Neuronal stem cell (in vitro differentiated cells): ENCODE results near the gene RNASEH1.
A peak's percentile ranks its signal among the peaks of the same experiment; 100 is the strongest.

Experiments used
- DNase-seq: peaks from one replicate; pipeline ENCODE4 v3.0.0-alpha.2; 2013; ENCODE audit warnings: low spot score
- H2AFZ ChIP-seq: one replicate; pipeline ENCODE4 v1.6.1; 2013; ENCODE audit warnings: mild to moderate bottlenecking, low read length, inconsistent platforms
- H2AK5ac ChIP-seq: 2 replicates; pipeline ENCODE4 v1.6.1; 2013; ENCODE audit warnings: low read depth, mild to moderate bottlenecking, inconsistent platforms, low read length, moderate library complexity, mixed read lengths
- H2BK120ac ChIP-seq: 2 replicates; pipeline ENCODE4 v1.6.1; 2013; ENCODE audit warnings: low read depth, mild to moderate bottlenecking, inconsistent platforms, low read length, moderate library complexity, mixed read lengths
- H2BK12ac ChIP-seq: one replicate; pipeline ENCODE4 v1.6.1; 2013; ENCODE audit warnings: low read length, inconsistent platforms
- H2BK15ac ChIP-seq: 2 replicates; pipeline ENCODE4 v1.6.1; 2013; ENCODE audit warnings: mild to moderate bottlenecking, low read length, inconsistent platforms, mixed read lengths
- H2BK5ac ChIP-seq: one replicate; pipeline ENCODE4 v1.6.1; 2013; ENCODE audit warnings: inconsistent platforms, mild to moderate bottlenecking, low read length, moderate library complexity
- H3K14ac ChIP-seq: one replicate; pipeline ENCODE4 v1.6.1; 2013; ENCODE audit warnings: low read length, inconsistent platforms
- H3K18ac ChIP-seq: 2 replicates; pipeline ENCODE4 v1.6.1; 2013; ENCODE audit warnings: low read length, inconsistent platforms
- H3K23ac ChIP-seq: 2 replicates; pipeline ENCODE4 v1.6.1; 2013; ENCODE audit warnings: low read depth, mild to moderate bottlenecking, mixed read lengths, low read length, inconsistent platforms; ENCODE audit not compliant: poor library complexity
- H3K27ac ChIP-seq: replicated peaks from 3 replicates; pipeline ENCODE4 v1.5.1; 2013; ENCODE audit warnings: low read length, inconsistent platforms
- H3K27me3 ChIP-seq, 3 experiments: 2 replicates each; pipeline ENCODE4 v1.6.1; 2013; ENCODE audit warnings: low read length in 3 of 3, mild to moderate bottlenecking in 2 of 3, inconsistent platforms in 1 of 3, low read depth in 1 of 3, mixed read lengths in 1 of 3, moderate library complexity in 1 of 3; ENCODE audit not compliant: control insufficient read depth in 3 of 3, insufficient read depth in 3 of 3
- H3K36me3 ChIP-seq, 2 donors: replicated peaks in 1 of 2; 2 replicates each; pipeline ENCODE4 v1.6.1; 2013; ENCODE audit warnings: low read length in 2 of 2; ENCODE audit not compliant: control insufficient read depth in 2 of 2, insufficient read depth in 2 of 2
- H3K4ac ChIP-seq: 2 replicates; pipeline ENCODE4 v1.6.1; 2013; ENCODE audit warnings: inconsistent platforms, mild to moderate bottlenecking, low read length, moderate library complexity
- H3K4me1 ChIP-seq, 2 donors: 1 replicate in 1 of 2; 2 replicates in 1 of 2; pipeline ENCODE4 v1.6.1; 2013; ENCODE audit warnings: low read length in 2 of 2, low read depth in 1 of 2; ENCODE audit not compliant: control insufficient read depth in 2 of 2, insufficient read depth in 1 of 2
- H3K4me2 ChIP-seq: one replicate; pipeline ENCODE4 v1.6.1; 2013; ENCODE audit warnings: mild to moderate bottlenecking, low read length, inconsistent platforms; ENCODE audit not compliant: insufficient read depth, poor library complexity, severe bottlenecking
- H3K4me3 ChIP-seq, 2 donors: 2 replicates each; pipeline ENCODE4 v1.5.1; 2013; ENCODE audit warnings: low read length in 2 of 2, mild to moderate bottlenecking in 2 of 2, inconsistent platforms in 1 of 2, moderate library complexity in 1 of 2
- H3K79me1 ChIP-seq: one replicate; pipeline ENCODE4 v1.6.1; 2013; ENCODE audit warnings: low read depth, mild to moderate bottlenecking, inconsistent platforms, low read length, moderate library complexity
- H3K9ac ChIP-seq: one replicate; pipeline ENCODE4 v1.6.1; 2013; ENCODE audit warnings: mild to moderate bottlenecking, low read depth, low read length, inconsistent platforms; ENCODE audit not compliant: poor library complexity
- H3K9me3 ChIP-seq, 2 donors: replicated peaks in 1 of 2; 2 replicates each; pipeline versions ENCODE3 to v1.6.1; 2013; ENCODE audit warnings: low read length in 2 of 2, mild to moderate bottlenecking in 2 of 2, inconsistent platforms in 1 of 2, low read depth in 1 of 2, mixed read lengths in 1 of 2, moderate library complexity in 1 of 2; ENCODE audit not compliant: control insufficient read depth in 2 of 2, insufficient read depth in 1 of 2
- H4K8ac ChIP-seq: one replicate; pipeline ENCODE4 v1.6.1; 2013; ENCODE audit warnings: low read depth, mild to moderate bottlenecking, inconsistent platforms, low read length, moderate library complexity
- H4K91ac ChIP-seq: one replicate; pipeline ENCODE4 v1.6.1; 2013; ENCODE audit warnings: low read length, low read depth, mild to moderate bottlenecking, inconsistent platforms; ENCODE audit not compliant: poor library complexity
- WGBS, 2 donors: extraction: QIAGEN DNeasy Blood & Tissue Kit; methylation state at CpG; one replicate each; pipeline ENCODE4 v1.1.7; 2013; ENCODE audit warnings: missing lambda C conversion rate in 2 of 2, mixed read lengths in 1 of 2; ENCODE audit not compliant: insufficient read length in 2 of 2, insufficient replicate concordance in 1 of 2; ENCODE audit errors: extremely low coverage in 2 of 2; 5-methylcytosine and 5-hydroxymethylcytosine counted together

The RNASEH1 gene

DNA sequence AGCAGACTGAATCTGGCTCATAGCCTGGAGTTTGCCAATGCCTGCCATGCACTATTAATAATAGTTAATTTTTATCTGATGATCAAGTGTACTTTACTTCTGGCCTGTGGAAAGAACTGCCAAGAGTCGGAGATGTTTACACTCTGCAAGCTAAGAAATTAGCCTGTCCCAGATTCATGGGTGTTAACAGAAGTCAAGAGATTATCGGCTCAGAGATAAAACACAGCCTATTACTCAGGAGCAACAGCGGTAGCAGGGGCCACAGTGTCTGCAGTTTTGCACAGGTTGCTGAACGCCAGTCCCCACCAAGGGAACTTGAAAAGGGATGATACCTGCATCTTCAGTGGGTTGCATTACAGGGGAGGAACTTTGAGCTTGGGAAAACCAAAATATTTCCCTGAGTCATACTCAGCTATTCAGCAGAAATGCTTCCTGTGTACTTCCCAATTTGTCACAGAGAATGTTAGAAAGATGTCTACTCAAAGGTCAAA is 34.5 kb downstream of the RNASEH1 start:
- no peak overlapping the region for H3K4me2 ChIP-seq
- no peak overlapping the region for H3K18ac ChIP-seq
- H2BK12ac ChIP-seq: no peak overlapping the region
- peaks cover 0 to 9% (median 0%) of the 10 kb centered on the region in 3 experiments for H3K27me3 ChIP-seq
- H3K27ac ChIP-seq: no peak overlapping the region
- peaks cover 0 to 9% of the 10 kb centered on the region in 2 donors for H3K4me1 ChIP-seq
- H3K79me1 ChIP-seq: peaks cover 4% of the 10 kb centered on the region
- no peak overlapping the region for H4K8ac ChIP-seq
- H4K91ac ChIP-seq: no peak overlapping the region
- WGBS, 2 donors: no CpG with 5 or more reads among the region's 4 CpGs
- H2BK5ac ChIP-seq: no peak overlapping the region
- H2AK5ac ChIP-seq: no peak overlapping the region
- no peak overlapping the region for H3K9ac ChIP-seq
- H3K4ac ChIP-seq: no peak overlapping the region
- no peak overlapping the region for H2BK15ac ChIP-seq
- H3K9me3 ChIP-seq: peaks cover 0 to 9% of the 10 kb centered on the region in 2 donors
- no peak overlapping the region for H3K14ac ChIP-seq
- DNase-seq: no peak
- no peak overlapping the region for H3K23ac ChIP-seq
- H3K36me3 ChIP-seq: peaks cover 0 to 8% of the 10 kb centered on the region in 2 donors
- H2AFZ ChIP-seq: no peak overlapping the region
- H2BK120ac ChIP-seq: no peak overlapping the region
- no peak overlapping the region for H3K4me3 ChIP-seq

DNA sequence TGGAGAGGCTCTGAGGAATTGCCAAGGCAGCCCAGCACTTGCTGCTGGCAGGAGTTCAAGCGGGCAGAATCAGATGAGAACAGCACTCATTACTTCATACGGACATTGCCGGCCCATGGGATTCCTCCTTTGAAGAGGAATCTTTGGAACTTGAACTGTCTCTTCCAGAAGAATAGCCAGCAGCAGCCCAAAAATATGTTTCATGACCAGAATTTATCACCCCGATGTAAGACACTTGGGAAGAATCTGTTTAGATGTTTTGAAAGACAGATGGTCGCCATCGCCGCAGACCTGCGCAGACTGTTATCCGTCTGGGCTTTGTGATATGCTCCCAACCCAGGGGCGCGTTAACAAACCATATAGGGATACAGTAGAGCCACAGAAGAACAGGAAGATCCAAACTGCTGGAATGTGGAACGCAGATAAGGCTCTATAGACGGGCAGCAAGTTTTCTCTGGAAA is 35.1 kb downstream of the RNASEH1 start:
- no peak overlapping the region for H4K91ac ChIP-seq
- no peak overlapping the region for H3K4me2 ChIP-seq
- no peak overlapping the region for H3K9ac ChIP-seq
- H2BK12ac ChIP-seq: no peak overlapping the region
- H3K18ac ChIP-seq: no peak overlapping the region
- no peak overlapping the region for H2BK120ac ChIP-seq
- peaks cover 0 to 7% of the 10 kb centered on the region in 2 donors for H3K36me3 ChIP-seq
- peaks cover 4% of the 10 kb centered on the region for H3K79me1 ChIP-seq
- peaks cover 0 to 8% (median 0%) of the 10 kb centered on the region in 3 experiments for H3K27me3 ChIP-seq
- H3K4me3 ChIP-seq: no peak overlapping the region
- no CpG with 5 or more reads among the region's 13 CpGs for WGBS, 2 donors
- no peak overlapping the region for H2BK15ac ChIP-seq
- no peak overlapping the region for H3K14ac ChIP-seq
- H4K8ac ChIP-seq: no peak overlapping the region
- peaks cover 0 to 8% of the 10 kb centered on the region in 2 donors for H3K9me3 ChIP-seq
- no peak overlapping the region for H3K23ac ChIP-seq
- no peak overlapping the region for H3K4ac ChIP-seq
- no peak for DNase-seq
- no peak overlapping the region for H3K27ac ChIP-seq
- peaks cover 0 to 10% of the 10 kb centered on the region in 2 donors for H3K4me1 ChIP-seq
- no peak overlapping the region for H2BK5ac ChIP-seq
- H2AK5ac ChIP-seq: no peak overlapping the region
- no peak overlapping the region for H2AFZ ChIP-seq

DNA sequence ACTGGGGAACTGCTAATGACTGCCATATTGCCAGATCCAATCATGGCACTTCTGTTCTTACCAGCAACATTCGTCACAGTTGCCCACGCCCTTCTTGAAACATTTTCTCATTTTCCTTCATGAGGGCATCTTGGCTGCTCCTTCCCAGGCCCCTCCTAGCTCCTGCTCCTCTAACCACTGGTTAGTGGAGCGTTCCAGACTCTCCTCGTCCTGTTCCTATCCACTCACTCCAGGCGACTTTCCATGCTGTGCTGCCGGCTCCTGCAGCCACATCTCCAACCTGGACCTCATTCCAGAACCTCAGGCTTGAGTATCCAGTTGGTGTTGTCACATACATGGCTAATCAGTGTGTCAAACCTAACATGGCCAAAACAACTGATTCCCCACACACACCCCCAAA is 37.5 kb downstream of the RNASEH1 start:
- Histone ChIP-seq H3K23ac (no peak overlapping the region), H3K9ac (no peak overlapping the region), H2AFZ (no peak overlapping the region), H2BK5ac (no peak overlapping the region), H3K18ac (no peak overlapping the region), H3K4me1 (peaks cover 0 to 3% of the 10 kb centered on the region in 2 donors), H3K27ac (no peak overlapping the region), H3K36me3 (peaks cover 0 to 9% of the 10 kb centered on the region in 2 donors), H2AK5ac (peak overlapping the region; percentile 2), H4K91ac (no peak overlapping the region), H3K27me3 (no peaks in the 10 kb centered on the region), H3K4me3 (peak overlapping the region in 1 of 2 donors; percentile 78), H3K9me3 (no peaks in the 10 kb centered on the region), H2BK15ac (no peak overlapping the region), H4K8ac (no peak overlapping the region), H3K4me2 (no peak overlapping the region), H2BK120ac (no peak overlapping the region), H3K14ac (no peak overlapping the region), H3K79me1 (peaks cover 2% of the 10 kb centered on the region), H2BK12ac (no peak overlapping the region), H3K4ac (no peak overlapping the region)
- no CpG with 5 or more reads among the region's 6 CpGs for WGBS, 2 donors
- no peak for DNase-seq

DNA sequence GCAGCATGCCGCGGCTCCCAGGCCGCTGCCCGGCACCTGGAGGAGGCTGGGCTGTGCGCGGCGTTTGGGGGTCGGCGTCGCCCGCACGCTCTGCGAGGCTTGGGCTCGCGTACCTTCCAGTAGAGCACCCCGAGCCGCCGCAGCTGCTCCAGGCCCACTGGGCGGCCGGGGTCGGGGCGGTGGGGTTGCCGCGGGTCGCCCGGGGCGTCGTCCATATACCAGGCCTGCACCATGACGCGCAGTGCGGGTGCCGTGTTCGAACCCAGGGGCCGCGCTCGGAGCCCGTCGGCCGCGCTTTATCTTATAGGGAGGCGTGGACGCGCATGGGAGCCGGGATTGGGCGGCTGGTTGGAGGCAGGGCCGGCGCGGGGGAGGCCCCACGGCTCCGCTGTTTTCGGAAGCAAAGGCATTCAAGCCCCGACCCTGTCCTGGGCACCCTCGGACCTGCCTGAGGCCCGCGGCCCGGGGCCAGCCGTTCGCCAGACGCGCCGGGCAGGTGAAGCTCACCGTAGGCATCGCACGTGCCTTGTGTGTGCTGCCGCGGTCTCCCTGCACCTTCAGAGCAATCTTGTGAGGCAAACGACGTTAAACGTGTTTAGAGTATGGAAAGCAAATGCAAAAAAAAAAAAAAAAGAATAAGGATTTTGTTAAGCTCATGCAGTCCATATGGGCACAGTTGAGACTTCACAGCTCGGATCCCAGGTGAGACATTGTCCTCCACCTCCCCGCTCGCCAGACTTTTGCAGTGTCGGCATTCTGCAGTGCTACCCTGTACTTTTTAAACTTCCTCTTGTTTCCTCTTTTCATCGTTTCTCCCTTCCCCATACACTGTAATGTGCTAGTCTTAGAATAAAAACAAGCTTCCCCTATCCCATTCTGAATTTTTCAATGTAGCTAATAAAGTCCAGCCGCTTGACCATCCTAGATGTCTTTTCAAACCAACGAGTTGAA is 38.6 kb downstream of the RNASEH1 start, which contains the start of gene ADI1:
Gene ADI1 (minus strand): TSS at position 277 of the 951 bp plus-strand sequence. CDS start 44 bp downstream, at position 233.
- H2AK5ac ChIP-seq: peak within 1 kb of the TSS; percentile 78
- H2AFZ ChIP-seq: peak within 1 kb of the TSS; percentile 97
- H3K9ac ChIP-seq: peak within 1 kb of the TSS; percentile 92
- peak within 1 kb of the TSS; percentile 97 for H3K18ac ChIP-seq
- H2BK12ac ChIP-seq: no peak within 1 kb of the TSS
- H4K8ac ChIP-seq: no peak within 1 kb of the TSS
- H3K14ac ChIP-seq: peak within 1 kb of the TSS; percentile 99
- H3K4me2 ChIP-seq: peak within 1 kb of the TSS; percentile 87
- peak within 1 kb of the TSS; percentile 41 for H3K4ac ChIP-seq
- H3K9me3 ChIP-seq: no peaks in the 10 kb centered on the region
- peaks cover 0 to 10% of the 10 kb centered on the region in 2 donors for H3K36me3 ChIP-seq
- no CpG with 5 or more reads among the region's 76 CpGs for WGBS, 2 donors
- H2BK5ac ChIP-seq: peak within 1 kb of the TSS; percentile 96
- H3K79me1 ChIP-seq: peaks cover 2% of the 10 kb centered on the region
- no peaks in the 10 kb centered on the region for H3K27me3 ChIP-seq
- H3K4me3 ChIP-seq: peak within 1 kb of the TSS; percentile 78 to 95
- H3K4me1 ChIP-seq: peaks cover 0 to 3% of the 10 kb centered on the region in 2 donors
- H4K91ac ChIP-seq: no peak within 1 kb of the TSS
- DNase-seq: no peak
- H3K27ac ChIP-seq: peak within 1 kb of the TSS; percentile 96
- peak within 1 kb of the TSS; percentile 99 for H3K23ac ChIP-seq
- peak within 1 kb of the TSS; percentile 95 for H2BK15ac ChIP-seq
- no peak within 1 kb of the TSS for H2BK120ac ChIP-seq
